NCI-H2227 treated with DMSO at 0.1 percent for 48 hours (cell line): ENCODE results near the gene ACP2.

Experiments
- DNase-seq: peaks from one replicate; lab custom pipeline; 2025; lab: John Stamatoyannopoulos, UW

The ACP2 gene, protein sequence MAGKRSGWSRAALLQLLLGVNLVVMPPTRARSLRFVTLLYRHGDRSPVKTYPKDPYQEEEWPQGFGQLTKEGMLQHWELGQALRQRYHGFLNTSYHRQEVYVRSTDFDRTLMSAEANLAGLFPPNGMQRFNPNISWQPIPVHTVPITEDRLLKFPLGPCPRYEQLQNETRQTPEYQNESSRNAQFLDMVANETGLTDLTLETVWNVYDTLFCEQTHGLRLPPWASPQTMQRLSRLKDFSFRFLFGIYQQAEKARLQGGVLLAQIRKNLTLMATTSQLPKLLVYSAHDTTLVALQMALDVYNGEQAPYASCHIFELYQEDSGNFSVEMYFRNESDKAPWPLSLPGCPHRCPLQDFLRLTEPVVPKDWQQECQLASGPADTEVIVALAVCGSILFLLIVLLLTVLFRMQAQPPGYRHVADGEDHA

GRCh38 chr11:47248664-47249377 lies at the start of gene ACP2:
TSS of gene ACP2 (minus strand) at chr11:47248814. CDS start at chr11:47248789, 25 bp downstream.
- DNase-seq = peak; percentile 94

DNA sequence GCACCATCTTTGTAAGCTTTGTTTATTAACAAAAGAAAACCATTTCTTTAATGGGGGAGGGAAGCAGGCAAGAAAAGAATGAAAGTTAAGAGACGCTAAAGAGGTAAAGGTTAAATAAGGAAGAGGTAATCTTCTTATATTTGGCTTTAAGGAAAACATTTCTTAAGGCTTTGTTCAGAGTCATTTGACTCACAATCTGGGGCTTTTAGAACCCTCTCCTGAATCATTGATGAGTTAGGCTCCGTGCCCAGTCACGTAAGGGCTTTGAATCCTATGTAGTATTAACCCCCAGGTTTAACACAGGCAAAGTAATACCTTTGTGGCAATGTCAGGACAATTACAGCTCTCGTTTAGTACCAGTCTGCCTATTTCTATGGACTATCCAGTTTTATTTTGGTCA lies 47.4 kb upstream of the ACP2 start:
- DNase-seq = no peak

DNA sequence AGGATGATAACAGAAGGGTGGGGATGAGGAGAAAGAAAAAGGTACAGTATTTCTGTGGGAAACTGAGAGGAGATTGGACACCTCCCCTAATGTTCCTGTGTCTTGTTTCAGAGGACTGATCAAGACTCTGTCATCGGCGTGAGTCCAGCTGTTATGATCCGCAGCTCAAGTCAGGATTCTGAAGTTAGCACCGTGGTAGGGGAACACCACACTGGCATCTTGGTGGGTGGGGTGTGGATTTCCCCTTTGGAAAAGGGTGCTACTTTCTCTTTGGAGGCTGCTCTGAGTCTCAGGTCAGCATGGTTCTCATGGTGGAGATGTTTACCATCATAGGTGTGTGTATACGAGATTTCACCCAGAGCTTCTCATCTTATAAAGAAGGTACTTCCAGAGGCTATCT lies 46.8 kb upstream of the ACP2 start:
- no peak for DNase-seq

- DNase-seq = no peak
Measured at GRCh38 chr11:47289856-47290255, 41.2 kb upstream of the ACP2 start.

- no peak for DNase-seq
Measured at GRCh38 chr11:47288066-47288465, 39.5 kb upstream of the ACP2 start.

- DNase-seq = no peak
Measured at GRCh38 chr11:47285969-47286770, 37.6 kb upstream of the ACP2 start.

- DNase-seq = no peak
Measured at GRCh38 chr11:47284151-47284550, 35.5 kb upstream of the ACP2 start.

DNA sequence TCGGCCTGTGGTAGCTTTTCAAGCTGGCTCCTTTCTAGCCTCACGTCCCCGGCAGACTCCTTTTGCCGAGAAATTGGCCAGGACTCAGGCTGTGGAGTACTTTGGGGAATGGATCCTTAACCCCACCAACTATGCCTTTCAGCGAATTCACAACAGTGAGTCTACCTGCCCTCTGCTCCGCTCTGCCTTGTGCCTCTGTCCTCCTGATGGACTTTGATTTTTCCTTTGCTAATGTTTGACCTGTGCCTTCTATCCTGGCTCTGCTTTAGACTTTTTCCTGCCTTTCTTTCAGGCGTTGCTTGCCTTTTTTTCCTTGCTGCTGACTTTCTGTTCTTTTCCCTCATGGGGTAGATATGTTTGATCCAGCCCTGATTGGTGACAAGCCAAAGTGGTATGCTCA lies 33.8 kb upstream of the ACP2 start:
- no peak for DNase-seq

DNA sequence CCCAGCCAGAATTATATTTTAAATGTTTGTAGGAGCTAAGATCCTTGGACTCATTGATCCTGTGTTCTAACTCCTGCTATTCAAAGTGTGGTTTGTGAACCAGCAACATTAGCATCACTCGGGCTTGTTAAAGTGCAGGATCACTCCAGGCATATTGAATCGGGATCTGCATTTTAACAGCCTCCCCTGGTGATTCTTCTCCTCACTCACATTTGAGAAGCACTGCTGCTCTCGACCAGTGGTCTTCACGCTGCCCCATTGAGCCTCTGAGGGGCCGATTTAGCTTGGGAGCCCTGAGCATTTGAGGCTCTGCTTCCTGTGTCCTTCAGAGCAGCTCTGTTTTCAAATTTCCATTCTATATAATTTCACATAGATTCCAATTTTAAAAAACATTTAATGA lies 32.2 kb upstream of the ACP2 start:
- DNase-seq = no peak

GRCh38 chr11:47280099-47280498 lies 31.5 kb upstream of the ACP2 start:
- DNase-seq = no peak

GRCh38 chr11:47278769-47279168 lies 30.2 kb upstream of the ACP2 start:
- DNase-seq = no peak

GRCh38 chr11:47278058-47278457 lies 29.4 kb upstream of the ACP2 start:
- no peak for DNase-seq

DNA sequence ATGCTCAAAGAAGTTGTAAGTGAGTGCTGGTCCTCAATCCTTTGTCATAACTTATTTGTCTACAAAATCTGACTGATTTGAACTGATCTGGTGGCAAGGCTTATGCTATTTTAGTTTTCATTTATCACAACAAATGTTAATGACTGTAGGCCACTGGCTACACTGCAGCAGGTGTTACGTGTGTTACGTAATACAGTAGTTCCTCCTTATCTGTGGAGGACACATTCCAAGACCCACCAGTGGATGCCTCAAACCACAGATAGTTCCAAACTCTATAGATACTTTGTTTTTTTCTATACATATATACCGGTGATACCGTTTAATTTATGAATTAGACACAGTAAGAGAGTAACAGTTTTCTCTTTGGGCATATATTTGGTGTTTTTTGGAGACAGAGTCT lies 28.3 kb upstream of the ACP2 start:
- DNase-seq = no peak

GRCh38 chr11:47274495-47275235 lies 26.1 kb upstream of the ACP2 start:
- no peak for DNase-seq

GRCh38 chr11:47272706-47273105 lies 24.1 kb upstream of the ACP2 start:
- DNase-seq = no peak

GRCh38 chr11:47271961-47272661 lies 23.5 kb upstream of the ACP2 start:
- peak; percentile 52 for DNase-seq

- DNase-seq = no peak
Measured at GRCh38 chr11:47271328-47271727, 22.7 kb upstream of the ACP2 start.

DNA sequence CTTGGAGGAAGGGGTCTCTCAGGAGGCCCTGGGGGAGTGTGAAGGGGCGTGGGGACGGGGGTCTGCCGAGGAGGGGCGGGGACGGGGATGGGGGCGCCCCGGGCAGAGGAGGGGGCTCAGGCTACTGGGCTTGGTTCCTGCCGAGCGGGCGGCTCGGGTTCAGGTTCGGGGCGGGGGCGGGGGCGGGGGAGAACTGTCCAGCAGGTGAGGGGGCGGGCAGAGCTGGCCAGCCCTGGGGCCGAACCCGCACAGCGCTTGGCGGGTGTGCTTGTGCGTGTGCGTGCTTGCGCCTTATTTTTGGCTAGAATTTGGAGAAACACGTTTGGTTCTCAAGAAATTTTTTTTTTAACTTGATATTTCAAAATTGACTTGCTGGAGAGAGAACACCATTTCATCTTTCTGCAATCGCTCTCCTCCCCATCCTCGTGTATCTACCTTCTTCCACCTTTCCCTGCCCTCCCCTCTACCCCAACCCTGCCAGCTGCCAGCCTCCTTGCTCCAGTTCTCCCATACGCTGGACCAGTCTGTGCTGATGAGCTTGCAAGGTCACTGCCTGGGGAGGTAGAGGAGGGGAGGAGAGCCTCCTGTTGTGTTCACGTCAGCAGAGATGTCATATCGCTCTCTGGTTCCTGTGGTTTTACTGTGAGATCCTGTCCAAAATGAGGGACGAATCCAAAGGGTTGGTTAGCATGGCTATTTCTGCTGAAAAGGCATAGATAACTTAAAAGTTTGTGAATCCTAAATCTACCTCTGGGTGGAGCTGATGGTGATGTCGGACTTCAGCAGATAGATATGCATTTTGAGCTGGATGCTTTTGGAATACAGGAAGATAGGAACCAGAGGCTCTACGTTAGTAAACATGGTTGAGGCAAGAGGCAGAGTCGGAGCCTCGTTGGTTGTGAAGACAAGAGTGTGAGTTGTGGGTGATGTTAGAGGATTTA lies 22.0 kb upstream of the ACP2 start:
- DNase-seq = no peak

GRCh38 chr11:47269829-47270305 lies 21.3 kb upstream of the ACP2 start, which contains the start of gene MADD:
TSS of gene MADD (plus strand) at chr11:47270133.
- DNase-seq = peak; percentile 93
